ENCODE data around the gene AZI2.

Gene AZI2

DNA sequence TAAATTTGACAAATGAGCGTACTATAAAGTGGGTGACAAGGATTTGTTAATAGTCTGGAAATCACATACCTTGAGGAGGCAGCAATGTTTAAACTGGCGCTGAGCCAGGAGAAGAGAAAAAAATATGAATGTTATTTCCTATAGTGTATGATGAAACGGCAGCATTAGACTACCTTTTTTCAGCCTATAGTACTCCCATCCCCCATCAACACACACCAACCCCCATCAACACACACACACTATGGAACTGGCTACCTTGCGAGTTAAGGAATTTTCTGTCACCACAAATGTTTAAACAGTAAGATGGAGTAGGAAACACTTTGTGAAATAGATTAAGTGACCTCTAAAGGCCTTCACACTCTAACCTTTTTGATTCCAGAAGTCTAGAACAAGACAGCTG, 46.9 kb downstream of the AZI2 start:
- DNase-seq (ENCODE audit: low read depth in 2 of 3, low spot score in 1 of 3), result no peak

DNA sequence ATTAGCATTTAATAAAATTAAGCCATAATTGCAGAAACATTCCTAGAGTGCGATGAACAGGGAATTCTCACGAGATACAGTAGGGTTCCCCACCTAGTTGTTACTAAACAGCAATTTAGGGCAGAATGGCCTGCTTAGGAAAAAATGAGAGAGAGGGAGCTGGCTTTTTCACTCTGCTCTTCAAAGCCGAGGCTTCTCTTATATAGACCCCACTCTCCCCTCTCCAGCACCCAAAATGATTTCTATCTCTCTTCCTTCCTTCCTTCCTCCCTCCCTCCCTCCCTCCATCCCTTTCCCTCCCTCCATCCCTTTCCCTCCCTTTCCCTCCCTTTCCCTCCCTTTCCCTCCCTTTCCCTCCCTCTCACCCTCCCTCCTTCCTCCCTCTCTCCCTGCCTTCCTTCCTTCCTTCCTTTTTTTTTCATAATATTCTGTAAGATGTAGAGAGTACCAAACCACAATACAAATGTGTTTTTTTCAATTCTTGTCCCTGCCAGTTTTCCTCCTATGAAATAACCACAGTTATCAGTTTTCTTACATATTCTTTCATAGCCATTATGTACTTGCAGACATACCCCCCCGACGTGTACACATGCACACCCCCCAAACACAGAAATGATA, 48.2 kb downstream of the AZI2 start:
- no peak for DNase-seq (ENCODE audit: low read depth in 2 of 3, low spot score in 1 of 3)

DNA sequence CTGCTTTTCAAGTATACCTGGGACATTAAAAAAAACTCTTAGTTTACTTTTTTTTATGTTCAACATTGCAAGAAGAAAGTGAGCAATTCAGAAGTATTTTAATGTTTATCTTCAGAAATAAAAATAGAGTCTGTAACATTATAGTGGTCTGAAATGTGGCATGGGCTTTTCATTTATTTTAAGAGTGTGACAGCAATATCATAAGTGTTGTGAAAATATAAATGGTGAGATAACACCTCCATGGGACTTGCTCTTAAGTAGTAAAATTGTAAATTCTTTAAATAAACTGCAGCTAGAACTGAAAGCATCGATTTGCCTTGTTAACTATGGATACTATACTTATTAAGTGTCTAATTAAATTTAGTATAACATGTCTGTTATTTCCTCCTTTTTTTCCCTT, 48.9 kb downstream of the AZI2 start:
- DNase-seq (ENCODE audit: low read depth in 2 of 3, low spot score in 1 of 3), result no peak

DNA sequence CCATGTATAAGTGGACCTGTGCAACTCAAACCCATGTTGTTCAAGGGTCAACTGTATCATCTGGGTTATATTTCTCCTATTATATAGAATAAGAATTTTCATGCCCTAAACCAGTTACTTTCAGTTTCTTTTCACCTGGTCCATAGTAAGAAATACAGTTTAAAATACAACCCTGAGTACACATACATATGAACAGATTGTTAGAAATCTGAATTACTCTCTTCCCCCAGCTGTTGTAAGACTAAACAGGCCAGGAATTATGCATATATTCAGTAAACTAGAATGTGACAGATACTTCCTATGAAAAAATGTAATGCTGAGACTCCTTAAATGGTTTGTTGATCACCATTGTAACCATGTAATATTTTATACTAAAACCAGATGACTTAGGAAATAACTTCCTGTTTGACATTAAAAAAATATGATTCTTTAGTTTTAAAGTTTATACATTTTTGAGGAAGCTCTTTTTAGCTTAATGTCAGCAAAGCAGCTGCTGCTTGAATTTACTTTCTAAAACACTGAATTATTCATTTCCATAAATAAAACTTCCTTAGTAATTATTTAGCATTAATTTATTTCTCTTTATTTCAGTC, 52.6 kb downstream of the AZI2 start:
- no peak for DNase-seq (ENCODE audit: low read depth in 2 of 3, low spot score in 1 of 3)

DNA sequence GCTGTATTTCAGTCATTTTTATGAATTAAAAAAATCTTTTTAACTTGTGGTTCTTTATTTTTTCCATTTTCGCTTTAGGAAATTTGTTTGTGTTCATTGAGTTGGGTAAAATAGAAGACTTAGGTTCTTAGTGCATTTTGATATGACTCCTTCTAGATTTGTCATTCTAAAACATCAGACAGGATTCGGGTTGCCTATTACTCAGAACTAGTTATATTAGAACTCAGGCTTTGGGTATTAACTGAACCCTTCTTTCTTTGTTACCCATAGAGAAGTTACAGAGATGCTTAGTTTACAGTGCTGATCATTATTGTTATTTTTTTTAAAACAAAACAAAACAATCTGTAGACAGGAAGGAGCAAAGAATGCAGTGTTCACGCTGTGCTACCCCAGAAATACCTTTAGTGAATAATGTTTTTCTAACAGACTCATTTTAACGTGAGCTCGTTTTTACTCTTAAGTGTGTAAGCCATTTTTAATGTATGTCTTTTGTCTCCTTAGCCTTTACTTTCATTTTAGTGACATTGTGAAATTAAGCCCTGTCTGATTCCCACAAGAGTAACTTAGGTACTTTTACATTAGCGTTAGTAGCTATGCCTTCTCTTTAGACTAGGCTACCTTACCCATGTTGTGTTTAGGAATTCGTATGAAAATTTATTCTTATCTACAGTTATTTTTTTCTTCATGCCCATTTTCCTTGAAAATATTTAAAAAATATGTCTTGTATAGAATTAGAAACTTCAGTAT, 53.8 kb downstream of the AZI2 start:
- DNase-seq (ENCODE audit: low read depth in 2 of 3, low spot score in 1 of 3), result no peak

DNA sequence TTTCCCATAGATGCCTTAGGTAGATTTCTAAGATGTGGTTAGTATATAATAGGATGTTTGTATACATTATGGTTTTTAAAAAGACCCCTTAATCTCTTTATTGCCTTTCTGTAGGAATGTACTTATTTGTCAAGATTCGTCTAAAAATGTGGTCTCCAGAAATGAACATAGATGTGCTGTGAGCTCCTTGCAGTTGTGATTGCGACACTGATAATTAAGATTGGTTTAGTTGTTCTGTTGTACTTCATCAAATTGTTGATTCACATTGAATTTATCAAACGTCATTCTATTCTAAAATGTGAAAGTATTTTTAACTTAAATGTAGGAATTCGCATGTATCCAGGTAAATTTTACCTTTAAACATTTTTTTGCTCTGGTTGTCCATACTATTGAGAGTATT, 56.0 kb downstream of the AZI2 start:
- DNase-seq (ENCODE audit: low read depth in 2 of 3, low spot score in 1 of 3), result no peak

DNA sequence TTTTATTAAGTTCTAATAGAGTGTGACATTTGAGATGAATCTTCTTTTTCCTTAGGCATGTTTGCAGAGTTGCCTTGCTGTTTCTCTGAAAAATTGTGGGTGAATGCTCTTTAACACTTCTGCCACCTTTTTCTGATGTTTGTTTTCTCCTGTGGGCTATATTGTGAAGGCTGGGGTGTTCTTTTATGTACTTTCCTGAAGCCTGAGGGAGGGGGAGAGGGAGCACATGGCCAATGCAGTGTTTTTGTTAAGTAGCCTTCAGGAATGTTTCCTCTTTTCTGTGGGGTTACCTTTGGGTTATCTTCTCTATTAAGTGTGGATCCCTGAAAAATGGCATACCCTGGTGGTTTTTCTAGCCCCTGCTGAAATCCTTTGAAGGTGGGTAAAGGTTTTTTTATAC, 57.0 kb downstream of the AZI2 start:
- no peak for DNase-seq (ENCODE audit: low read depth in 2 of 3, low spot score in 1 of 3)

DNA sequence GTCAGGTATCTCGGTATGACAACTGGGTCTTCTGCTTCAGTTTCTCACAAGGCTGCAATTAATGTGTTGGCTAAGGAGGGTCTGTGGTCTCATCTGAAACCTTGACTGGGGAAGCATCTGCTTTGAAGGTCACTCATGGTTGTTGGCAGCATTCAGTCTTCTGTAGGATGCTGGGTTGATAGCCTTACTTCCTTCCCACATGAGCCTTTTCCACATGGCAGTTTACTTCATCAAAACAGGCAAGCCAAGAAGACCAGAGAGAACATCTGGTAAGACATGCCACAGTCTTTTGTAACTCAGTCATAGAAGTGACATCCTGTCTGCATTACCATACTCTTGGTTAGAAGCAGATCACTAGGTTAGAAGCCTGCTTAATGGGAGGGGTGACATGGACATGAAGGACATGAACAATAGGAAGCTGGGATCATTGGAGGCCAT, 57.7 kb downstream of the AZI2 start:
- DNase-seq (ENCODE audit: low read depth in 2 of 3, low spot score in 1 of 3), result no peak

DNA sequence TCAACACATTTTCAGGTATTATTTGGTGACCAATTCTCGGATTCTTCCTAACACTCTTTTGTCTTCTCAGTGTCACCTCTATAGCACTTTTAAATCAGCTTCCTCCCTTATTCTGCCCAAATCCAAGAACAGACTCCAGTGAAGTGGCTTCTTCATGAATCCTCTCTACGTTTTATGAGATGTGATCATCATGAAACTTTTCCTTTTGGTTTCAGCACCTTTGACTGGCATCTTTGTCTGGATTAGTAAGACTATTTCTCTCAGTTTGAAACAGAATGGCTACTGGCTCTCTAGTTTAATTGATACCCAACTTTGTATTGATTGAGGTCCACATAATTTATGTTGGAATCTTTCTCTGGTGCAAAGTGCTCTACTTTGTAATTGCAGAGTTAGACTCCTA, 61.6 kb downstream of the AZI2 start:
- DNase-seq (ENCODE audit: low read depth in 2 of 3, low spot score in 1 of 3), result no peak

DNA sequence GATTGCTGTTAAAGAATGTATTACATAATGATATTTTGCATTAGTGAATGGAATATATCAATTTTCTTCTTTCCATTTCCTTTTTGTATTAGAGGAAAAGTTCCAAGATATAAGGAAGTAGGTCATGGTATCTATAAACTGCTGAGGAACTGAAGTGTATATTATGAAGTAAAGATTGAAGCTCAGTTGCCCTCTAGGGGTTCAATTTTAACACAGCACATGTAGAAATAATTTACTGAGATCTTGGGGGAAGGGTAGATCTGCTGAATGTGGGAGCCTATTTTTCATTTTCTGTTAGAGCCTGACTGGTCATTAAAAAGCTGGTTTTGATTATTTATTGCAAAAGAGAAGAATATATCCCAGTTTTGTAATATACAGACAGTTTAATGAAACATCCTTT, 62.0 kb downstream of the AZI2 start:
- DNase-seq (ENCODE audit: low read depth in 2 of 3, low spot score in 1 of 3), result no peak

DNA sequence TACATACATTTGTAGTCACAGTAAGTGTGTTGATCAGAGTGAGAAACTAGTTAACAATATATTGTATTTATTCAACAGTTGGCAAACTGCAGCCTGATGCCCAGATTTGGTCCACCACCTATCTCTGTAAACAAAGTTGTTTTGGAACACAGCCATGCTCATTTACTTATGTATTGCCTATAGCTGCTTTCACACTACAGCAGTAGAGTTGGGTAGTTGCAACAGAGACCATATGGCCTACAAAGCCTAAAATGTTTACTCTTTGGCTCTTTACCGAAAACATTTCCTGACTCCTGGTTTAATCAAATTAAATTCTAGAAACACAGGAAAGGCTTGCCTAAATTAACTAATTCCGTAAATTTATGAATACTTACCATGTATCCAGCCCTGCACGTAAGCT, 67.8 kb downstream of the AZI2 start:
- no peak for DNase-seq (ENCODE audit: low read depth in 2 of 3, low spot score in 1 of 3)

DNA sequence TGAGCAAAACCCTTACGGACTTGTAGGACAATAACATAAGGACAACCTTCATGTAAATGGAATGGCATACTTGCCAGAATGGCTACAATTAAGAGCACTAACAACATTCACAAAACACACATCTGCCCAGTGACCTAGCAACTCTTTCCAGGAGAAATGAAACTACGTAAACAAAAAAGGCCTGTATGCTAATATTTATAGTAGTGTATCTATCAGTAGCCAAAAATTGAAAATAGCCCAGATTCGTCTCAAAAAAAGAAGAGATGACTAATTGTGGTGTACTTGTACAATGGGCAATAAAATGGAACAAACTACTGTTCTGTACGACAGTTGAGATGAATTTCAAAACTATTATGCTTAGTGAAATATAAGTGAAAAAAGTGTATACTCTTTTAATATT, 68.9 kb downstream of the AZI2 start:
- DNase-seq (ENCODE audit: low read depth in 2 of 3, low spot score in 1 of 3), result no peak

DNA sequence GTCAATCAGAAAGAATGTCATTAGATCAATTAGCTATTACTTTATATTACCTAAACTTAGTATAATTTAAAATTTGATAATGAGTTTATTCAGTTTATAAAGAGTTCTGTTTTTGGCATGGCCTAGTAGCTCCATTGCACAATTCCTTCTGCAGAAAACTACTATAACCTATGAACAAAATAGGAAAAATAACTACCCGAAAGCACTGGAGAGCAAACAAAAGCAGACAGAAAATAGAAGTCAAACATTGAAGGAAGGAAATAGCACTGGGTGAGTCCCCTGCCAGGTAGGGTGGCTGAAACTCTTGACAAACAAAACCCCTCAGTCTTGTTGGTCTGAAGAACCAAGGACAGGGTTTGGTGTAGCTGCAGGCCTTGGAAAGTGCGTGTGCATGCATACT, 69.7 kb downstream of the AZI2 start:
- DNase-seq (ENCODE audit: low read depth in 2 of 3, low spot score in 1 of 3), result no peak

DNA sequence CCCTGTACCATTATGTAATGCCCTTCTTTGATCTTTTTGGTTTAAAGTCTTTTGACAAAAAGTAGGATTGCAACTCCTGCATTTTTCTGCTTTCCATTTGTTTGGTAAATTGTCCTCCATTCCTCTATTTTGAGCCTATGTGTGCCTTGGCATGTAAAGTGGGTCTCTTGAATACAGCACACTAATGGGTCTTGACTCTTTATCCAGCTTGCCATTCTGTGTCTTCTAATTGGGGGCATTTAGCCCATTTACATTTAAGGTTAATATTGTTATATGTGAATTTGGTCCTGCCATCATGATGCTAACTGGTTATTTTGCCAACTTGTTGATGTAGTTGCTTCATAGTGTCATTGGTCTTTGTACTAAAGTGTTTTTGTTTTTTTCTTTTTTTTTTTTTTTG, 74.8 kb downstream of the AZI2 start:
- DNase-seq (ENCODE audit: low read depth in 2 of 3, low spot score in 1 of 3), result no peak
